Right lobe of liver (tissue), 4 donors: ENCODE results near the gene CSAG3.
"Not testable (repeated sequence)": the region's sequence is repeated elsewhere in the genome, so short reads cannot be mapped to it uniquely, and the experiment has no call there.

Experiments
- CTCF ChIP-seq, 4 donors: fragments of 200-600 bp in 3 of 4; fragments of 450-650 bp in 1 of 4; IDR thresholded peaks; one replicate each; pipeline versions ENCODE4 v1.5.1 to v1.8.0; 2016 to 2022; ENCODE audit warnings: antibody characterized with exemption in 4 of 4, mild to moderate bottlenecking in 2 of 4
- POLR2A ChIP-seq: fragments of 450-650 bp; IDR thresholded peaks from one replicate; pipeline ENCODE4 v1.6.1; 2017; ENCODE audit warnings: antibody characterized with exemption, mild to moderate bottlenecking
- donor health status: DM: no; HTN: no; CAD: no.
- donor health status: DM: no; HTN: no; CAD: no.
- donor health status: DM: no; HTN: yes; CAD: no.

DNA sequence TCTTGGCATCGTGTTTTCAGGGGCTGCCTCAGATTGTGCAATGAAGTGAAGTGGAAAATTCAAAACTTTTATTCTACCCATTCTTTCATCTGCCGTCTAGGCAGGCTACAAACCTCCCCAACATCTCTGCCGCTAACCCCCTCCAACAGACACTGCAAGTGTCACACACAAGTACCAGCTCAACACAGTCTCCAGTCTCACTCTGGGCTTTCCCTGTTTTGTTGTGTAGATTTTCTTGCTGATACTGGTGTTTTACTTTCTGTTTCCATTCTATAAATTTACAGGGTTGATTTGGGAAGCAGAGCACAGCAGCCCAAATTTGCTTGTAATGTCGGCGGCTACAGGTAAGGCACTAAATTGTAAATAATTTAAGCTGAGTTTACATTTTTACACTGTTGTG, 4.1 kb upstream of the CSAG3 start:
- not testable (repeated sequence) for TF ChIP-seq CTCF (IDR thresholded peaks at IDR 0.05); POLR2A
